Suprapubic skin (tissue), 4 donors: ENCODE results near the gene COL4A3. TPM values are rescaled to one million over a fixed set of nuclear protein-coding genes. Genes with fewer than 3 reads are reported as not detected.

ENCODE experiments used
- DNase-seq, 2 donors: peaks; one replicate each; pipeline ENCODE4 v3.0.0-alpha.2; 2019; ENCODE audit warnings: low spot score in 2 of 2
- H3K27ac ChIP-seq: fragments of 200-600 bp; sonication (generic); one replicate; pipeline ENCODE4 v1.5.1; 2019
- H3K27me3 ChIP-seq: fragments of 200-600 bp; sonication (generic); one replicate; pipeline ENCODE4 v1.5.1; 2019
- H3K36me3 ChIP-seq: fragments of 200-600 bp; sonication (generic); one replicate; pipeline ENCODE4 v1.5.1; 2019
- H3K4me1 ChIP-seq: fragments of 200-600 bp; sonication (generic); one replicate; pipeline ENCODE4 v1.5.1; 2019
- H3K4me3 ChIP-seq: fragments of 200-600 bp; sonication (generic); one replicate; pipeline ENCODE4 v1.5.1; 2019; ENCODE audit warnings: mild to moderate bottlenecking
- H3K9me3 ChIP-seq: fragments of 200-600 bp; sonication (generic); one replicate; pipeline ENCODE4 v1.5.1; 2019
- CTCF ChIP-seq, 2 donors: fragments of 200-600 bp in 1 of 2; fragments of 450-650 bp in 1 of 2; sonication (generic) in 1 of 2; IDR thresholded peaks; one replicate each; pipeline ENCODE4 v1.5.1; 2016 to 2019; ENCODE audit warnings: antibody characterized with exemption in 2 of 2, mild to moderate bottlenecking in 1 of 2, moderate library complexity in 1 of 2
- EP300 ChIP-seq: sonication (generic); formaldehyde crosslinking; IDR thresholded peaks from one replicate; pipeline ENCODE4 v1.6.1; 2017; ENCODE audit warnings: antibody characterized with exemption
- POLR2A ChIP-seq, 2 donors: fragments of 450-650 bp; IDR thresholded peaks; one replicate each; pipeline ENCODE4 v1.6.1; 2017; ENCODE audit warnings: antibody characterized with exemption in 2 of 2, mild to moderate bottlenecking in 2 of 2, moderate library complexity in 2 of 2
- POLR2AphosphoS5 ChIP-seq, 3 donors: sonication (generic); formaldehyde crosslinking; IDR thresholded peaks; one replicate each; pipeline ENCODE4 v1.6.1; 2017; ENCODE audit warnings: antibody characterized with exemption in 3 of 3
- WGBS: methylation state at CpG from one replicate; pipeline ENCODE4 v1.1.5; 2018; 5-methylcytosine and 5-hydroxymethylcytosine counted together
- total RNA-seq, 4 donors: library from RNA; depleted of rRNA; stranded (reverse); fragments of >200 nt; gene quantifications; one replicate each; pipeline ENCODE4 v1.1.0, GENCODE V29; 2016

COL4A3 gene
- total RNA-seq, 4 donors from 2014 or later = 0.26 to 2.2 (median 0.80) TPM; not detected in 1

- 87% methylated on average over 7 of the region's 7 CpGs for WGBS
- Histone ChIP-seq H3K27ac (no peak overlapping the region), H3K36me3 (peaks cover 26% of the 10 kb centered on the region), H3K27me3 (no peaks in the 10 kb centered on the region), H3K9me3 (no peaks in the 10 kb centered on the region), H3K4me3 (no peak overlapping the region), H3K4me1 (no peaks in the 10 kb centered on the region)
- DNase-seq = no peak
- TF ChIP-seq POLR2AphosphoS5 (IDR thresholded peaks at IDR 0.05) (no peak), CTCF (IDR thresholded peaks at IDR 0.05) (no peak), EP300 (no peak), POLR2A (IDR thresholded peaks at IDR 0.05) (no peak)
Measured at GRCh38 chr2:227347117-227347516, 182.7 kb downstream of the COL4A3 start.

GRCh38 chr2:227348324-227348723, 183.9 kb downstream of the COL4A3 start:
- Histone ChIP-seq H3K27me3 (no peaks in the 10 kb centered on the region), H3K4me1 (no peaks in the 10 kb centered on the region), H3K27ac (no peak overlapping the region), H3K36me3 (peaks cover 27% of the 10 kb centered on the region), H3K4me3 (no peak overlapping the region), H3K9me3 (no peaks in the 10 kb centered on the region)
- WGBS = 74% methylated on average over 2 of the region's 2 CpGs
- TF ChIP-seq POLR2A (IDR thresholded peaks at IDR 0.05) = no peak
- TF ChIP-seq CTCF (IDR thresholded peaks at IDR 0.05) = no peak
- no peak for TF ChIP-seq EP300
- TF ChIP-seq POLR2AphosphoS5 (IDR thresholded peaks at IDR 0.05) = no peak
- no peak for DNase-seq

GRCh38 chr2:227349989-227350612, 185.7 kb downstream of the COL4A3 start:
- Histone ChIP-seq H3K27ac (no peak overlapping the region), H3K4me1 (no peaks in the 10 kb centered on the region), H3K36me3 (peaks cover 26% of the 10 kb centered on the region), H3K9me3 (no peaks in the 10 kb centered on the region), H3K27me3 (no peaks in the 10 kb centered on the region), H3K4me3 (no peak overlapping the region)
- 89% methylated on average over 7 of the region's 7 CpGs for WGBS
- no peak for TF ChIP-seq CTCF (IDR thresholded peaks at IDR 0.05)
- TF ChIP-seq POLR2A (IDR thresholded peaks at IDR 0.05) = no peak
- no peak for TF ChIP-seq POLR2AphosphoS5 (IDR thresholded peaks at IDR 0.05)
- TF ChIP-seq EP300 = no peak
- DNase-seq = no peak

- H3K4me1 ChIP-seq = no peaks in the 10 kb centered on the region
- DNase-seq = no peak
- no peaks in the 10 kb centered on the region for H3K9me3 ChIP-seq
- H3K36me3 ChIP-seq = peaks cover 37% of the 10 kb centered on the region
- TF ChIP-seq POLR2AphosphoS5 (IDR thresholded peaks at IDR 0.05) = no peak
- no peak for TF ChIP-seq POLR2A (IDR thresholded peaks at IDR 0.05)
- no peak for TF ChIP-seq EP300
- no peak for TF ChIP-seq CTCF (IDR thresholded peaks at IDR 0.05)
- H3K4me3 ChIP-seq = no peak overlapping the region
- H3K27ac ChIP-seq = no peak overlapping the region
- H3K27me3 ChIP-seq = no peaks in the 10 kb centered on the region
- 64% methylated on average over 4 of the region's 4 CpGs for WGBS
Measured at GRCh38 chr2:227351639-227352038, 187.2 kb downstream of the COL4A3 start.

GRCh38 chr2:227360351-227360750, 195.9 kb downstream of the COL4A3 start:
- Histone ChIP-seq H3K4me1 (no peaks in the 10 kb centered on the region), H3K9me3 (no peaks in the 10 kb centered on the region), H3K27me3 (no peaks in the 10 kb centered on the region), H3K36me3 (peaks cover 44% of the 10 kb centered on the region), H3K27ac (no peak overlapping the region), H3K4me3 (no peak overlapping the region)
- no peak for TF ChIP-seq CTCF (IDR thresholded peaks at IDR 0.05)
- TF ChIP-seq EP300 = no peak
- TF ChIP-seq POLR2A (IDR thresholded peaks at IDR 0.05) = no peak
- TF ChIP-seq POLR2AphosphoS5 (IDR thresholded peaks at IDR 0.05) = no peak
- no peak for DNase-seq
- WGBS = 92% methylated on average over 5 of the region's 5 CpGs
